ENCODE measurements around the gene PDZD2.

Gene PDZD2

DNA sequence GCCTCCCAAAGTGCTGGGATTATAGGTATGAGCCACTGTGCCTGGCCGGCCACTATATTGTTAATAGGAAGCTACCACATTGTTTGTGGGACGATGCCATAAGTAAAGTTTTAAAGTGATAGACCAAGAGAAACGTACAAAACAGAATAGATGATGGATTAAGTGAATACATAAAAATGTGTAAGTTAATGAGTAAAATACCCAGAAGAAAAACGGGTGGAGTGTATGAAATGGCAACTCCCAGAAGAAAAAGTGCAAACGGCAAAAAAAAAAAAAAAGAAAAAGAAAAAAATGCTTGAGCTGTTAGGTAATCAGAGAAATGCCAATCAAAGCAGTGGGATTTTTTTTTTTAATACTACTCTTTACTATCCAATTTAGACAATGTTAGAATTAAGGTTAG lies 246.0 kb downstream of the PDZD2 start:
- no peaks in the 10 kb centered on the region for H3K9me3 ChIP-seq
- TF ChIP-seq, protein P1, sequence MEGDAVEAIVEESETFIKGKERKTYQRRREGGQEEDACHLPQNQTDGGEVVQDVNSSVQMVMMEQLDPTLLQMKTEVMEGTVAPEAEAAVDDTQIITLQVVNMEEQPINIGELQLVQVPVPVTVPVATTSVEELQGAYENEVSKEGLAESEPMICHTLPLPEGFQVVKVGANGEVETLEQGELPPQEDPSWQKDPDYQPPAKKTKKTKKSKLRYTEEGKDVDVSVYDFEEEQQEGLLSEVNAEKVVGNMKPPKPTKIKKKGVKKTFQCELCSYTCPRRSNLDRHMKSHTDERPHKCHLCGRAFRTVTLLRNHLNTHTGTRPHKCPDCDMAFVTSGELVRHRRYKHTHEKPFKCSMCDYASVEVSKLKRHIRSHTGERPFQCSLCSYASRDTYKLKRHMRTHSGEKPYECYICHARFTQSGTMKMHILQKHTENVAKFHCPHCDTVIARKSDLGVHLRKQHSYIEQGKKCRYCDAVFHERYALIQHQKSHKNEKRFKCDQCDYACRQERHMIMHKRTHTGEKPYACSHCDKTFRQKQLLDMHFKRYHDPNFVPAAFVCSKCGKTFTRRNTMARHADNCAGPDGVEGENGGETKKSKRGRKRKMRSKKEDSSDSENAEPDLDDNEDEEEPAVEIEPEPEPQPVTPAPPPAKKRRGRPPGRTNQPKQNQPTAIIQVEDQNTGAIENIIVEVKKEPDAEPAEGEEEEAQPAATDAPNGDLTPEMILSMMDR (IDR thresholded peaks at IDR 0.05; ENCODE audit: low read depth, low read length): no peak
- 0 out of 2 replicates have a peak, but pooled peaks cover 2% of the 10 kb centered on the region for H3K4me1 ChIP-seq
- no peaks in the 10 kb centered on the region for H3K36me3 ChIP-seq
- no peak overlapping the region for H3K4me3 ChIP-seq (ENCODE audit: low read depth, low read length)
- H3K27me3 ChIP-seq: no peaks in the 10 kb centered on the region
- no peak for DNase-seq

DNA sequence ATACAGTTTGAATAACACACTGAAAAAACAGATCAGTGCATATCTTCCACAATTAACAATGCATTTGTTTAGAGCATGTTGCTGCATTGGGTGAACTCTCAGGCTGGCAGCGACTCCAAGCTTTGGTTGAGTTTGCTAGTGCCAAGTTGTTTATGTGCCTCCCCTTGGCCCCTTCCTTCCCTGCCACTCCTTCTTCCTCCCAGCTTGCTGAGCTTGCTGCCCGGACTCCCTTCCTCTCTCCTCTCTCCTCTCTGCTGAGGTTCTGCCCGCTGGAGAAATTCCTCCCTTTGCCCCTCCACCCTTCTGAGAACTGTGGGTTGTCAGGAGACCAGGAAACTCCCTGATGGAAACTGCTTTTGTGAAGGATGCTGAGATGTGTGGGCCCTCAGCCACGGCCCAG lies 247.3 kb downstream of the PDZD2 start:
- no peak for DNase-seq
- no peaks in the 10 kb centered on the region for H3K27me3 ChIP-seq

DNA sequence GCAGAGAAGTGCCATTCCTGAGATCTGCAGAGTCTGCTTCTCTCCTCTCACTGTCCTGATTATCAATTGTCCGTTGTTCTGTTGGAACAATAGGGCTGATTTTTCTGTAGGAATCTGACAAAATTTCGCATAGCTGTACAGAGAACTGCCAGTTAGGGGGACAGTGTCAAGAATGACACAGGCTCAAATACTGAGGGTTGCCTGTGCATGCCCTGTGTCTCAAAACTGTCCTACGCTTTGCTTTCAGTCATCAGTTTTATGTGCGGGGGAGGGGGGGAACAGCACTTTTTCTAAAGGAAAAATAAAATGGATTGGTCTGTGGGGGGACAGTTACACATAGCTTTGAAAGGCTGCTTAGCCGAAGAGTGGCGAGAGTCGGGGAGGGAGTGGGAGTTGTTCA lies 248.6 kb downstream of the PDZD2 start:
- no peaks in the 10 kb centered on the region for H3K36me3 ChIP-seq
- TF ChIP-seq, protein P1 (IDR thresholded peaks at IDR 0.05; ENCODE audit: low read depth, low read length): no peak
- H3K4me3 ChIP-seq (ENCODE audit: low read depth, low read length): no peak overlapping the region
- H3K4me1 ChIP-seq: no peaks in the 10 kb centered on the region
- H3K9me3 ChIP-seq: no peaks in the 10 kb centered on the region
- DNase-seq: no peak
- H3K27me3 ChIP-seq: no peaks in the 10 kb centered on the region

More for the DNA sequence above, 247.3 kb downstream of the PDZD2 start:
- TF ChIP-seq, protein P1 (IDR thresholded peaks at IDR 0.05; ENCODE audit: low read depth, low read length): no peak
- H3K9me3 ChIP-seq: no peaks in the 10 kb centered on the region
- H3K36me3 ChIP-seq: no peaks in the 10 kb centered on the region
- no peaks in the 10 kb centered on the region for H3K4me1 ChIP-seq
- no peak overlapping the region for H3K4me3 ChIP-seq (ENCODE audit: low read depth, low read length)

DNA sequence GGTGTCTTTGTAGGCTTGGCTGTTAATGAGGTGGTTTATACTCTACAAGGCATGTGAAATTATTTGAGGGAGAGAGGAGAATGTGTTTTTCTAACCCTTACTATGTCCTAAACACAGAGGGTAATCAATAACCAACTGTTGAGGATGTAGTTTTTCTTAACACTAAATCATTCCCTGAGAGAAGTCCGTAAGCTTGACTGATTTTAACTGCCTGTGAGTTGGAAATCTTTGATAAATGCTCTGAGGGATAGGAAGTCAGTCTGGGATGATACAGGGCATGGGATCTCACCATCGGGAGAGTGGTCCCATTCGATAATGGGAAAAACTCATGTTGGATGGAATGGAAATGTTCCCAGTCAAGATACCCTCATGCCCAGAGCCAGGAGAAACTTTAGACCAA lies 249.6 kb downstream of the PDZD2 start:
- Histone ChIP-seq H3K4me3 (ENCODE audit: low read depth, low read length) (no peak overlapping the region), H3K4me1 (no peaks in the 10 kb centered on the region), H3K9me3 (no peaks in the 10 kb centered on the region), H3K27me3 (no peaks in the 10 kb centered on the region), H3K36me3 (no peaks in the 10 kb centered on the region)
- DNase-seq: no peak
- TF ChIP-seq, protein P1 (IDR thresholded peaks at IDR 0.05; ENCODE audit: low read depth, low read length): no peak

DNA sequence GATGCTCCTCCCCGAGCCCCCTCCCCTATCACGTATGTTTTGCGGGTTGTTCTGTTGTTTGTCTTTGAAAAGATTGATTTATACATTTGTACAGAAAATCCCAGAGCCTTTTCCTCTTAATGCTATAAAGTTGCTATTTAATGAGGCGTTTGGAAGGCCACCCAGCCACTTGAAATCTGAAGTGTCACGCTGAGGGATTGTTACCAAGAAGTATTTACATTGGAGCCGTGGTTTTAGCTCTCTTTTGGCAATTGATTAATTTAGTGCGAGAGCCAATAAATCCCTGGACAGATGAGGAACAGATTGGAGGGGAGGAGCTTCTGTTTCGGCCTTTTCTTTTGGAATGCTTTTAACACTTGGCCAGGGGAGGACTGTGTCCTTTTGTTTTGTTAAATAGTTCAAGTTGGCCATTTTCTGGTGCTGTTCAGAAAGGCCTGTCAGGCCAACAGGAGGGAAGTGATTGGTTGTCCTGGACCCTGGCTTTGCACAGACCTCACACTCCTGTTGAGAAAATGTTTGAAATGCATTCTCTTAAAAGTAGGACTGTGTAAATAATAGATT lies 250.2 kb downstream of the PDZD2 start:
- Histone ChIP-seq H3K9me3 (no peaks in the 10 kb centered on the region), H3K4me3 (ENCODE audit: low read depth, low read length) (no peak overlapping the region), H3K27me3 (no peaks in the 10 kb centered on the region), H3K4me1 (no peaks in the 10 kb centered on the region), H3K36me3 (no peaks in the 10 kb centered on the region)
- DNase-seq: no peak
- TF ChIP-seq, protein P1 (IDR thresholded peaks at IDR 0.05; ENCODE audit: low read depth, low read length): no peak

DNA sequence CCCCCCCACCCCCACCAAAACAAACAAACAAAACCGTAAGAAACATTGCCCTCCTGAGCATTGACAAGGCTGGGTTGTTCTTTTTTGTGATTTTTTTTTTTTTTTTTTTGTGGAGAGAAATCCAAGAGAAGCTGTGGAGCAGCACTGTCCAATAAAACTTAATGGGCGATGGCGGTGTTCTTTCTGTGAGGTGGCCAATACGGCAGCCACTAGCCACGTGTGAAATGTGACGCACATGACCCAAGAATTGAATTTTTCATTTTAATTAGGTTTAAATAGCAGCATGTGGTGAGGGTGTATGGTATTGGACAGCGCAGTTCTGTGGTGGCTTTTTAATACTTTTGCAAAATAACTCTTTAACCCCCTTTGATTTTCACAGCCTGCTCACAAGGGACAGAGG lies 251.1 kb downstream of the PDZD2 start:
- H3K4me3 ChIP-seq (ENCODE audit: low read depth, low read length): no peak overlapping the region
- H3K9me3 ChIP-seq: no peaks in the 10 kb centered on the region
- no peaks in the 10 kb centered on the region for H3K4me1 ChIP-seq
- TF ChIP-seq, protein P1 (IDR thresholded peaks at IDR 0.05; ENCODE audit: low read depth, low read length): no peak
- no peaks in the 10 kb centered on the region for H3K36me3 ChIP-seq
- DNase-seq: no peak
- no peaks in the 10 kb centered on the region for H3K27me3 ChIP-seq
